TTC549 (cell line): ENCODE measurements around the gene XKR3.
"Not testable (repeated sequence)": the region's sequence is repeated elsewhere in the genome, so short reads cannot be mapped to it uniquely, and the experiment has no call there.

Experiments
- FAIRE-seq: peaks from 2 replicates; lab custom pipeline; 2012; peaks lifted over from hg19 to GRCh38; lab: Jason Lieb, UNC

The XKR3 gene

DNA sequence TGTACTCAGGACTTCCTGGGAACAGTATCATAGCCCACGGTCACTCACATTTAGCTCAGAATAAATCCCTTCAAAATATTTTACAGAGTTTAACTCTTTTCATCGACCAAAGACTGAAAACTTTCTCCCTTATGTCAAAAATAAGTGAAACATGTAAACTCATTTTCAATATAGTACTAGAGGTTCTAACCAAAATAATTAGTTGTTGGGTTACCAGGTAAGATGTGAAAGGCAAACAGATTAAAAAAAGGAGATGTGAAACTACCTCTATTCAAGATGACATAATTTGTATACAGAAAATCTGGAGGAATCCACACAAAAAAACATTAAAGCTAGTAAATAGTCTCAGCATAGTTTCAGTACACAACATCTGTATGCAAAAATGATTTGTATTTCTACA is 20.3 kb downstream of the XKR3 start:
- FAIRE-seq, result no peak

GRCh38 chr22:16803255-16803917 is 21.8 kb downstream of the XKR3 start:
- FAIRE-seq, result no peak

GRCh38 chr22:16801571-16801970 is 23.6 kb downstream of the XKR3 start:
- FAIRE-seq, result no peak

GRCh38 chr22:16801088-16801487 is 24.1 kb downstream of the XKR3 start:
- no peak for FAIRE-seq

- no peak for FAIRE-seq
These were observed 24.9 kb downstream of the XKR3 start for GRCh38 chr22:16800358-16800757.

- not testable (repeated sequence) for FAIRE-seq
These were observed 29.7 kb downstream of the XKR3 start for GRCh38 chr22:16795504-16795903.

DNA sequence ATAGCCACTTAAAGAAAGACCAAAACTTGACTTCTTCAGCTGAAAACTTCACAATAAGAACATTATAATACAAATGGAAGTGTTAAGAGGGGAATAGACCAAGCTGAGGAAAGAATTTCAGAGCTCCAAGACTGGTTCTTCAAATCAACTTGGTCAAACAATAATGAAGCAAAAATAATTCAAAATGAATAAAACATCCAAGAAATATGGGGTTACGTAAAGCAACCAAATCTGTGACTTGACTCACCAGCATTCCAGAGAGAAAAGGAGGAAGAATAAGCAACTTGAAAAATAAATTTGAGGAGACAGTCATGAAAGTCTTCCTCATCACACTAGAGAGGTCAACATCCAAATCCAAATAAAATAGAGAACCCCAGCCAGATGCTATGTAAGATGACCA is 31.4 kb downstream of the XKR3 start:
- FAIRE-seq, result no peak

DNA sequence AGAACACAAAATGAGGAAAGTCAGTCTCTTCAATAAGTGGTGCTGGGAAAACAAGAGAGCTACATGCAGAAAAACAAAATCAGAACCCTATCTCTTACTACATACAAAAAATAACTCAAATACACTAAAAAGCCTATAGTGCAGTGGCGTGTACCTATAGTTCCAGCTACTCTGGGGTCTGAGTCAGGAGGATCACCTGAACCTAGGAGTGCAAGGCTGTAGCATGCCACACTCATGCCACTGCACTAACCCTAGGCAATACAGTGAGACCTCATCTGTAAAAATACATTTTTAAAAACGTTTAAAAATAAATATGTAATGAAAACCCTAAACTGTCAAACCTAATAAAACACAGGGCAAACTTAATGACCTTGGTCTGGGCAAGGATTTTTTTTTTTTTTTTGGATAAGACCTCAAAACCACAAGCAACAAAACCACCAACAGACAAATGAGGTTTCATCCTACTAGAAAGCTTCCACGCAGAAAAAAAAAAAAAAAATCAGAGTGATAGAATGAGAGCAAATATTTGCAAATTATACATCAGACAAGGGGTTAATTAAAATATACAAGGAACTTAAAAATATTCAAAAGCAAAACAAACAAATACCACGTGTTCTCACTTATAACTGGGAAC is 35.2 kb downstream of the XKR3 start:
- FAIRE-seq, result no peak

GRCh38 chr22:16783930-16784354 is 41.3 kb downstream of the XKR3 start:
- FAIRE-seq, result no peak

DNA sequence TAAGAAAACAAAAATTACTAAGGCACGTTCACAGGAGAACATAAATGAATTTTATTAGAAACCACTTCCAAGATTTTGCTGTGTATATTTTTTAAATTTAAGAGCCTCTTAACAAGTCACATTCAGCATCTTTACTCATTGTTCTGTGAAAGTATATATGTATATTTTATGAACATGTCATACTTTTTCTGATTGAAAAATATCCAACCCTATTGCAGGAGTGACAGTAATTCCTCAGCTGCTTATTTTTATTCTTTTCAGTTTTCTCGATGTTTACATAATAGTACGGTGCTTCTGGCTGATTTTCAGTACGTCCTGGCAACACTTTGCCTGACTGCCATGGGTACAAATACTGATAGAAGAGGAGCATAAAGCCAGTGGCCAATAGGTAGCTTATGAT is 41.8 kb downstream of the XKR3 start:
- FAIRE-seq, result no peak

DNA sequence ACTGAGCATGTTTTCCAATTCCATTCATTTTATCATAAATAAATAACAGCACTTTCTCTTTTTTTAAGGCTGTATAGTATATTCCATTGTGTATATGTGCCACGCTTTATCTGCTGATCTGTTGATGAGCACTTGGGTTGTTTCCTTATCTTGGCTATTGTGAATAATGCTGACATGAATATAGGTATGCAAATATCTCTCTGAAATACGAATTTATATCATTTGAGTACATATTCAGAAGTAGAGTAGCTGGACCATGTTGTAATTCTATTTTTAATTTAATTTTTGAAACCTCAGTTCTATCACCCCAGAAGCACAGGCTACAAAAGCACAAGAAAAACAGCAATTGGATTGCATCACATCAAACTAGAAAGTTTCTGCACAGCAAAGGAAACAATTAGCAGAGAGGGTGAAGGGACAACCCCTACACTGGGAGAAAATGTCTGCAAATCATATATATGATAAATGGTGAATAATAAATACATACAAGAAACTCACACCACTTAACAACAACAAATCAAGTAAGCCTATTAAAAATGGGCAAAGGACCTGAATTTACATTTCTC is 43.4 kb downstream of the XKR3 start:
- no peak for FAIRE-seq

GRCh38 chr22:16781074-16781763 is 44.0 kb downstream of the XKR3 start:
- FAIRE-seq, result no peak

- FAIRE-seq, result no peak
These were observed 47.8 kb downstream of the XKR3 start for GRCh38 chr22:16777284-16777924.

DNA sequence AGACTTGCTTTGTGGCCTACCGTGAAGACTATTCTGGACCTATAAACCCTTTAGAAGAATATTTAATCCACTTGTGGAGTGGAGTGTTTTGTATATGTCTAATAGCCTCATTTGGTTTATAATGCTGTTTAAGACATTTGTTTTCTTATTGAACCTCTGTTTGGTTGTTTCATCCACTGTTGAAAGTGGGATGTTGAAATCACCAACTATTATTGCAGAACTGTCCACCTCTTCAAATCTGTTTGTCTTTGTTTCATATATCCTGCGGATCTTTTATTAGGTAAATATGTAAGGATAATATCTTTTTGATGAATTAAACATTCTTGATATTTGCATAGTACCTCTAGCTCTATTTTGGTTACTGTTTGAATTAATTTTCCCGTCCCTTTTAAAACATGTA is 49.1 kb downstream of the XKR3 start:
- no peak for FAIRE-seq

GRCh38 chr22:16774911-16775500 is 50.2 kb downstream of the XKR3 start:
- FAIRE-seq, result no peak

DNA sequence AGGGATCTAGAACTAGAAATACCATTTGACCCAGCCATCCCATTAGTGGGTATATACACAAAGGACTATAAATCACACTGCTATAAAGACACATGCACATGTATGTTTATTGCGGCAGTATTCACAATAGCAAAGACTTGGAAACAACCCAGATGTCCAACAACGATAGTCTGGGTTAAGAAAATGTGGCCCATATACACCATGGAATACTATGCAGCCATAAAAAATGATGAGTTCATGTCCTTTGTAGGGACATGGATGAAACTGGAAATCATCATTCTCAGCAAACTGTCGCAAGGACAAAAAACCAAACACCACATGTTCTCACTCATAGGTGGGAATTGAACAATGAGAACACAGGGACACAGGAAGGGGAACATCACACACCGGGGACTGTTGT is 53.6 kb downstream of the XKR3 start:
- FAIRE-seq, result not testable (repeated sequence)

GRCh38 chr22:16767927-16768326 is 57.3 kb downstream of the XKR3 start:
- not testable (repeated sequence) for FAIRE-seq

GRCh38 chr22:16762224-16762623 is 63.0 kb downstream of the XKR3 start:
- FAIRE-seq, result not testable (repeated sequence)

DNA sequence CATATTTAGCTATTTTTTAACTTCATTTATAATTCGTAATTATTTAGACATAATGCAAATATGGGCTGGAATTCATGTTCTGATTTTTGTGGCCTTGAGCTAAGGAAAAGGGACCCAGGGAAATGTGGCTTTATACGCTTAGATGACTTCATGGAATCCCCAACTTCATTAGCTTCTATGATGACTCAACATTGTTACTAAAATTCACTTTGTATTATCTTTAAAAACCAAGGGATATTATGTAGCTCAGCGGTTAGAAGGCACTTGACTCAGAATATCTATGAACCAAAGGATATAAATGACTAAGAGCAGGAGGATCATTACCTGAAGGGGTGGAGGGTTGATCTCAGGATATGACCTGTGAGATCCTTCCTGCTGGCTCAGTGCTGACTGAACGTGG is 64.8 kb downstream of the XKR3 start:
- not testable (repeated sequence) for FAIRE-seq

DNA sequence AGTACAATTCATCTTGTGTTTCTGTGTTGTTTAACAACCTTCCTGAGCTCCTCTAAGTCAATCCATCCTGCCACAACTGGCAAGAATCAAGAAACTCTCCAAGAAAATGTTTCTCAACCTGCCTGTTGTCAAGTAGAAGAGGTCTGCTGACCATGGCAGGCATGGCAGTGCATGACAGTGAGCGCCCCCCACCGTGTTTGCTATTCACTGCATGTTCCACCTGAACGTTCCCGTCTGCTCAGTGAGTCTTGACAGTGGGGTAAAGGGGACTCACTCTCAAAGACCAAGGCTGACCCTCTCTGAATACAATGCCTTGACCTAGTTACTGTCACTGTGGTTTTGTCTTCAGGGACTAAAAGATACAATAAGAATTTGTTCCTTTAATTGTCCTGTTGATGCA is 75.9 kb downstream of the XKR3 start:
- not testable (repeated sequence) for FAIRE-seq

DNA sequence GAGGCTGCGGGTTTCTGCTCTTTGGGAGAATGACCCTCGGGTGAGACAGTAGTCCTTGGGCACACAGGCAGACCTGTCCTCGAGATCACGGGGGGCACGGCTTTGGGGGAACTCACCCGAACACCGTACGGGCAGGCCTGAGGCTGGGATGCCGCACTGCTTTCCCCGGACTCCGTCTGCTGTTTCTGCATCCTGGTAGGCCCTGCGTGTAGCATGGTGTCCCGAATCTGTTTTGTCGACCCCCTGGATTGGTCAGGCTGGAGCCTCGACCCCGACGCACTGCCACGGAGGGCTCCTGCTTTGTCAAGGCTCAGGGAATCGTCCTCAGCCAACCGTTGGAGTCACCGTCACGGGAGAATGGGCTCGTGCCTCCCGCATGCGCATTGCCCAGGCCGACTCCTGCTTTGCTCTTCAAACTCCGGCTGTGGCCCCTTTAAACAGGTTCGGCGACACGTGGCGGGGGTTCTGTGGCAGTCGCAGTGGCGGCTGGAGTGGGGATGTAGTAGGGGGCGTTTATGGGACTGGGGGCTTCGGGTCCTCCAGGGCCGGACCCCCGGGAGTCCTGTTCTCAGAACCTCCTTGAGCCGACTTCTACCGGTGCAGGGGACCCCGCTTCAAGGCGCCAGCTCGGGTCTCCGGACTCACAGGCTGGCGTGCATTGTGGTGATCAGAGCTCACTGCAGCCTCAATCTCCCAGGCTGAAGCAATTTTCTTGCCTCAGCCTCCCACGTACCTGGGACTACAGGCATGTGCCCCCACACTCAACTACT is 76.9 kb downstream of the XKR3 start:
- not testable (repeated sequence) for FAIRE-seq
